CD4-positive, alpha-beta T cell treated with Interleukin-6 for 4 hours (primary cell): Measurements from ENCODE around the gene MACROD2.

ENCODE experiments used
- DNase-seq: peaks from one replicate; pipeline ENCODE4 v3.0.0-alpha.2; 2020; ENCODE audit warnings: mixed read lengths

MACROD2 gene

GRCh38 chr20:14677455-14677854 lies 682.1 kb downstream of the MACROD2 start:
- no peak for DNase-seq

GRCh38 chr20:14685183-14685582 lies 689.9 kb downstream of the MACROD2 start:
- DNase-seq = no peak

- DNase-seq = no peak
Measured at GRCh38 chr20:14687313-14687712, 692.0 kb downstream of the MACROD2 start.

GRCh38 chr20:14688005-14688404 lies 692.7 kb downstream of the MACROD2 start:
- DNase-seq = no peak

- no peak for DNase-seq
Measured at GRCh38 chr20:14691994-14692393, 696.7 kb downstream of the MACROD2 start.

GRCh38 chr20:14696478-14696877 lies 701.2 kb downstream of the MACROD2 start:
- no peak for DNase-seq

GRCh38 chr20:14696937-14697336 lies 701.6 kb downstream of the MACROD2 start:
- no peak for DNase-seq

- no peak for DNase-seq
Measured at GRCh38 chr20:14698125-14698524, 702.8 kb downstream of the MACROD2 start.

- no peak for DNase-seq
Measured at GRCh38 chr20:14698605-14699373, 703.5 kb downstream of the MACROD2 start.

- DNase-seq = no peak
Measured at GRCh38 chr20:14700639-14700960, 705.3 kb downstream of the MACROD2 start.

GRCh38 chr20:14701326-14701725 lies 706.0 kb downstream of the MACROD2 start:
- DNase-seq = no peak

GRCh38 chr20:14706555-14706954 lies 711.2 kb downstream of the MACROD2 start:
- no peak for DNase-seq

GRCh38 chr20:14707026-14707680 lies 711.8 kb downstream of the MACROD2 start:
- no peak for DNase-seq

GRCh38 chr20:14707865-14708596 lies 712.7 kb downstream of the MACROD2 start:
- DNase-seq = no peak

- DNase-seq = no peak
Measured at GRCh38 chr20:14709439-14709838, 714.1 kb downstream of the MACROD2 start.

- DNase-seq = no peak
Measured at GRCh38 chr20:14710951-14711350, 715.6 kb downstream of the MACROD2 start.

GRCh38 chr20:14711652-14712051 lies 716.3 kb downstream of the MACROD2 start:
- DNase-seq = no peak

GRCh38 chr20:14712302-14712739 lies 717.0 kb downstream of the MACROD2 start:
- DNase-seq = no peak

- no peak for DNase-seq
Measured at GRCh38 chr20:14715400-14715799, 720.1 kb downstream of the MACROD2 start.

- no peak for DNase-seq
Measured at GRCh38 chr20:14716351-14716801, 721.1 kb downstream of the MACROD2 start.

- DNase-seq = no peak
Measured at GRCh38 chr20:14717134-14717999, 722.1 kb downstream of the MACROD2 start.

GRCh38 chr20:14720251-14720650 lies 724.9 kb downstream of the MACROD2 start:
- DNase-seq = no peak
